Fibroblast of skin of right quadriceps (primary cell): Measurements from ENCODE around the gene VTCN1.
A peak's percentile ranks its signal among the peaks of the same experiment; 100 is the strongest.

Experiments
- DNase-seq: peaks from one replicate; pipeline ENCODE4 v3.0.0-alpha.2; 2013

The VTCN1 gene

GRCh38 chr1:117208580-117208979 is 2.1 kb downstream of the VTCN1 start:
- no peak for DNase-seq

GRCh38 chr1:117205368-117205767 is 5.4 kb downstream of the VTCN1 start:
- no peak for DNase-seq

GRCh38 chr1:117201808-117202207 is 8.9 kb downstream of the VTCN1 start:
- DNase-seq: no peak

DNA sequence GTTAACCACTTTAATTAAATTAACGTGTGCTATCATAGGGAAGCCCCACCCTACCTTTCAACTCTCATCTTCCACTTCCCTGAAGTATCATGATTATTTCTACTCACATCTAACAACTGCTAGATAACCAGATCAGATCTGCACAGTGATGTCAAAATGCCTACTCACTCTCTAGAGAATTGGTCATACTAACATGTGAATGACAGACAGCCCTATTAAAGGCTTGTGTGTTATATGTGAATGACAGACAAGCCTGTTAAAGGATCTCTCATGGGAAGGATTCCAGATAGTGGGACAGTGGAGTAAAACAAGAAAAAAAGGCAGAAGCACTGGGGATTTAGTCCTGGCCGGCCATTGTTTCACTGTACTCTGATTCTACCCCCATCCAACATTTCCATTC is 12.6 kb downstream of the VTCN1 start:
- DNase-seq: no peak

- DNase-seq: no peak
Observed at GRCh38 chr1:117189726-117190125, 21.0 kb downstream of the VTCN1 start.

GRCh38 chr1:117188816-117189437 is 21.8 kb downstream of the VTCN1 start:
- peak; percentile 9 for DNase-seq

DNA sequence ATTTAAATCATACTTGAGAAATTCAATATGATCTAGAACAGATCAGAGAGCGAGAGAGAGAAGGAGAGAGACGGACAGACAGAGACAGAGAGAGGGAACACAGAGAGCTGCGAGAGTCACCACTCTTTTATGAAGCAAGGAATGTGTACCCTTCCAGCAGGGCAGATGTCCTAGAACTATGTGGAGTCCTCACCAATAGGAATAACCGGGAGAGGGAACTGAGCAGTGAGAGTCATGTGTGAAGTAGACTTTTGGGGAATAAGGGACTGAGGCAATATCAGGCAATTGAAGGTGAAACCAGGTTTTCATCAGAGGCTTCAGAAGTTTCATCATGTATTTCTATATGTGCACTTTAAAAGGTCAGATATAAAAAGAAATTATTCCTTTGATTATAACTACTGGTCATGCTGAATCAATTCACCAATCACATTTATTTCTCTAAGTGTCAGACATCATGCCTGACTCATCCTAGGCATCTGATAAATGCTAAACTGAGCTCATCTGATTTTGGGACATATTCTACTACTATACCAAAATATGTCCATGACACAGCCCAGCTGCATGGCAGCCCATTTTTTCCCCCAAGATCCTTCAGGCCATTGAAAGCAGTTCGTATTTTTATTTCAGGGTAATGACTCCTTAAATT is 22.4 kb downstream of the VTCN1 start:
- peak; percentile 22 for DNase-seq

DNA sequence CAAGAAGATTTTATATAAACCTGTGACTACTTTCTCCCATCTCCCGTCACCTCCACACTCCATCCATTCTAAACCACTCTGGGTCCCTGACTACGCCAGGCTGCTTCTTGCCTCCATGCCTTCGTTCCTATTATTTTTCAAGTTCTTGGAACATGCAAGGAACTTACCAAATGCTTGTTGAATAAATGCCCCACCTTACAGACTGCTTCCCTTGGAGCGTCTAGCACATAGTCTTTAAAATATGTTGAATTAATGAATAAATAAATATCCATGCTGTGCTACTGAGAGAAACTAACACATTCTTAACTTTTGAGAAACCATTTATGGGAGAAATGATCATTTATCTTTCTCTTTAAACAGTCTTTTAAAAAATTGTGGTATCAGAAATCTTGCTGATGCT is 27.6 kb downstream of the VTCN1 start:
- no peak for DNase-seq

- DNase-seq: no peak
Observed at GRCh38 chr1:117182319-117182718, 28.4 kb downstream of the VTCN1 start.

- no peak for DNase-seq
Observed at GRCh38 chr1:117181630-117182041, 29.1 kb downstream of the VTCN1 start.

DNA sequence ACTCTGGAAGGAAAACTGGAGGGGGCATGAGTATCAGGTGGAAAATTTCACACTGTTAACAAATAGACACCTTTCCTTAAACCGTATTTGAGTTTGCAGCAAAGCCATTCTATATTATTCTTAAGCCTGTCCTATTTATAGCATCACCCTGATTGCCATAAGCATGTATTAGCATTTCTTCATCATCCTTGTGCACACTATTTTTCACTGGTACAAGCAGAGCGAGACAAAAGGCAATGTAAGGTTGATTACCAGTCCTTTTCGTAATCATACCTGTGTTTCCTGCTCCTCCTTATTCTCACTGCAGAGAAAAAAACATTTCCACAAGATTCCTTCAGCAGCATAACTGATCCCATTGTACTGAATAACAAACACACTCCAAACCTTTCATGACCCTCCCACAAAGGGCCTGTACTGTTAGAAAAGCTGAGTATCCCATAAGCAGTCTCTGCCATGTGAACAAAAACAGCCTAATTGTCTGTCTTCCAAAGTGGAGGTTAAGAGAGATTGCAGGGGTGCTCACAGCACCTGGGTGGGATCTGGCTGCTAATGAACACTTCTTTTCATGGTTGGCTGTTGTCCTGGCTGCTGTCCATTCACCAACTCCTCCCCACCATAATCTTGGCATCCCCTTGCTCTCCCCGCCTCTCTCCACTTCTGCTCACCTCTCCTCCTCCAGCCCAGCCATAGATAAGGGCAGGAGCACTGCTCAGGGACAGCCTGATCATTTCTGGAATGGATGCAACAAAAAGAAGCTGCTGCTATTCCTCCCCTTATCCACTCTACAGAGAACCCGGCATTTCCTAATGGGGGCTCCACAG is 30.4 kb downstream of the VTCN1 start:
- no peak for DNase-seq

- DNase-seq: no peak
Observed at GRCh38 chr1:117179471-117179870, 31.3 kb downstream of the VTCN1 start.

DNA sequence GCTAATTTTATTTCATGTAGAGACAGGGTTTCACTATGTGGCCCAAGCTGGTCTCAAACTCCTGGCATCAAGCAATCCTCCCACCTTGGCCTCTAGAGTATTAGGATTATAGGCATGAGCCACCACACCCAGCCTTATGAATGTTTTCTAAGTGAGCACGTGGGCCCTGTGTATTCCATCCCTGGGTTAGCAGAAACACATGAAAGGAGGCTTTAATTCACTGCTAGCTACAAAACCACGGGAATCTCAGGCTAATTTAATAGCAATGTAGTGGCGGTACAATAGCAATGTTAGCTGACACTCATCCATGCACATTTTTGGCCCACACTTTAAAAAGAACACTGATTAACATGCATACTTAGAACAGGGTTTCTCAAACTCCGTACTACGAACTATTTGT is 32.0 kb downstream of the VTCN1 start:
- DNase-seq: peak; percentile 33

- no peak for DNase-seq
Observed at GRCh38 chr1:117177376-117177775, 33.4 kb downstream of the VTCN1 start.

DNA sequence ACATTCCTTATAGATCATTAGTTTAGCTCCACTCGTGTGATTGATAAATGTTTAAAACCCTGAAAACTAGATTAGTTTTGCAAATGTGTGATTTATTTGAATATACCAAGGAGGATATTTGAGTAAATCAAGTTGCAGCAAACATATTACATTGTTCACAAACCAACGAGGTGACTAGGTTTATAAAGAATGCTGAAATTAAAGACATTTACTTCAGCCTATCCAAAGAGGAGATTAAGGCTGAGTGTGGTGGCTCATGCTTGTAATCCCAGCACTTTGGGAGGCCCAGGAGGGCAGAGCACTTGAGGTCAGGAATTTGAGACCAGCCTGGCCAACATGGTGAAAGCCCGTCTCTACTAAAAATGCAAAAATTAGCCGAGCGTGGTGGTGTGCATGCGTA is 34.1 kb downstream of the VTCN1 start:
- peak; percentile 26 for DNase-seq

GRCh38 chr1:117174851-117175250 is 35.9 kb downstream of the VTCN1 start:
- no peak for DNase-seq

GRCh38 chr1:117173691-117174090 is 37.0 kb downstream of the VTCN1 start:
- DNase-seq: no peak

- DNase-seq: no peak
Observed at GRCh38 chr1:117173006-117173405, 37.7 kb downstream of the VTCN1 start.

- no peak for DNase-seq
Observed at GRCh38 chr1:117171900-117172511, 38.7 kb downstream of the VTCN1 start.

DNA sequence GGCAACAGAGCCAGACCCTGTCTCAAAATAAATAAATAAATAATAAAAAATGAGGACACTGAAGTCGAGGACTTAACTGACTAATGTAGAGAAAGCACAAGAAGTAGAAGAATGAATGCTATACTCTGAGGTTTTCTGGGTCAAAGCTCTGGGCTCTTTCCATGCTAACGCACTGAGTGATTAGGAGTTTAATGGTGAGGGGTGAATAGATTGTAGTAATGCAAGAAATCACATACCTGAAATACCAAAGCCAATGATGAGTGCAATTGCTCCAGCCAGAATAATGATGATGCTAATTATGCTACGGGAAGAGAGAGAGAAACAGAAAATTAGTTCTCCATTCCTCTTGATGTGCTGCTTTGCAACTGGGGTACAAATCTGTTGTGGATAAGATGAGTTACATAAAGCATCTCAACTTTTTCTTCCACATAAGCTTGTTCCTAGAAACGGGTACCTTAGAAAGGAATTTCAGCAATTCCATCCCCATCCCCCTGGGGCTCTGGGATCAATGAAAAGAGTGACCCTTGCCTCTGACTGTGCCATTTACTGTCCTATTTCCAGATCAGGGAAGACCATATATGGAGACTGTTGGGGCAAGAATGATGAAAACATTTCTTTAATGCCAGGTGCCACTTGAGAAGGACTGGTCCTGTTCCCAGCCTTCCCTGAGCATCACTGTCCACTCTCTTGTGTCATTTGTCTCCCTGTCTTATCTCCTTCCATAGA is 40.7 kb downstream of the VTCN1 start:
- no peak for DNase-seq

DNA sequence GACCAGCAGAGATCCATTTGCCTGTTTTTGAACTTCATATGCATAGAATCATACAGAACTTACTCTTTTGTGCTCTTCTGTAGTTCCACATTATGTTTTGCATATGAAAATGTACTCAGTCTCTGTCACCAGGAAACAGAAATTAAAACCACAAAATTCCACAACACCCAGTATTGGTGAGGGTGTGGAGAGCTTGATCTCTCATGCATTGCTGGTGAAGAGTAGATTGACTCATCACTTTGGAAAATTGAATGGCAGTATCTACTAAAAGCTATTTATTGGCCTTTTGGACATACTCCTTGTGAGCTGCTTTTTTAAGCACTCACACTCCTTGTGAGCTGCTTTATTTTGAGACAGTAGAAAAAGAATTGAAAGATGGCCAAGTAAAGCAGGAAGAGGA is 43.3 kb downstream of the VTCN1 start:
- no peak for DNase-seq

- DNase-seq: peak; percentile 57
Observed at GRCh38 chr1:117166076-117166475, 44.7 kb downstream of the VTCN1 start.

GRCh38 chr1:117164209-117164608 is 46.5 kb downstream of the VTCN1 start:
- no peak for DNase-seq
